ENCODE results near the gene OPRD1. TPM values are rescaled to one million over a fixed set of nuclear protein-coding genes. Genes with fewer than 3 reads are reported as not detected.
"Not testable (repeated sequence)": the region's sequence is repeated elsewhere in the genome, so short reads cannot be mapped to it uniquely, and the experiment has no call there.

The OPRD1 gene
- total RNA-seq, 2 experiments from 2014 or later = not detected

DNA sequence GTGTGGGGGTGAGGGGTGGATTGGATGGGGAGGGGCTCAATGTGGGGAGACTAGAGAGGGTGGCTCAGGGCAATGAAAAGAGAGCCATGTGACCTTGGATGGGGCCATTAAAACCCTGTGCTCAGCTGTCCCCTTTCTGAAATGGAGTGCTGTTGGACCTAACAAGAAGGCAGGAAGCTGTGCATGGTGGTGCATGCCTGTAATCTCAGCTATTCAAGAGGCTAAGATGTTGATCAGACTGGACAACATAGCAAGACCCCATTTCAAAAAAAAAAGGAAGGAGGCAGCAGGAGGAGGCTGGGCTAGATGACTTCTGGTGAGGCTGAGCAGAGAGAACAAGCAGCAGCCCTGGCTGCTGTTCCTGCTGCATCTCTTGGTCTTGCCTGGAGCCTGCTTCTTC lies 7.0 kb downstream of the OPRD1 start:
- intact Hi-C loops (cut with micrococcal nuclease; ENCODE audit: unreplicated experiment) = no loop called here
- Histone ChIP-seq H3K27ac (ENCODE audit: low read depth, low read length, poor library complexity, severe bottlenecking) (no peak overlapping the region), H3K36me3 (ENCODE audit: insufficient read depth, low read length) (no peaks in the 10 kb centered on the region), H3K9me3 (ENCODE audit: low read length) (no peaks in the 10 kb centered on the region), H3K4me2 (ENCODE audit: low read length) (no peak overlapping the region), H3K4me1 (ENCODE audit: insufficient read depth, low read length, poor library complexity, severe bottlenecking) (no peaks in the 10 kb centered on the region), H3K9me2 (ENCODE audit: insufficient read depth, low read length) (no peaks in the 10 kb centered on the region), H2AFZ (ENCODE audit: low read length) (no peak overlapping the region), H4K20me1 (ENCODE audit: insufficient read depth, low read length) (no peaks in the 10 kb centered on the region), H3K4me3 (ENCODE audit: low read depth, low read length, poor library complexity, severe bottlenecking) (no peak overlapping the region), H3K79me2 (ENCODE audit: insufficient read depth, low read depth, low read length) (no peaks in the 10 kb centered on the region)
- TF ChIP-seq EZH2phosphoT487 (IDR thresholded peaks at IDR 0.05; ENCODE audit: borderline replicate concordance, low read depth, low read length) (no peak), CTCF (conservative IDR thresholded peaks at IDR 0.05; ENCODE audit: low read length) (no peak)
- CTCF ChIA-PET (ENCODE audit: unreplicated experiment) = no interaction called here
- POLR2A ChIA-PET = no interaction called here
- DNase-seq (ENCODE audit: low spot score) = no peak
- no TSS peak for BruUV-seq (replicated peaks)

DNA sequence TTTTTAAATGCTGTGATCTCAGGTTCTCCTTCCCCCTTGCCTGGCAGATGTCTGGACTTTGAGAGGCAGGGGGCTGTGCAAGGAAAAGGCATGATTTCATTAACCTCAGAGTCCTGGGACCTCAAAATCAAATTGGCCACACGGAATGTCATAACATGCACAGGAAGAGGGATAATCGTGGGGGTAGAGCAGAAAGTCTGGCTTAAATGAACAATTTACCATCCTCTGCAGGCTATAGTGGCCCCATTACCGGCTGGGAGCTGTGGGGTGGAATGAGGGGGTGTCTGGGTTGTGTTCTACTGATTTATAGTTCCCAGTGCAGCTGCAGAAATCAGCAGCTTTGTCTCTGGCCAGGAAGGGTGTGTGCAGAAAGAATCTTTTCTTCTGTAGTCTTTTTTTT lies 10.8 kb downstream of the OPRD1 start:
- Histone ChIP-seq H3K79me2 (ENCODE audit: insufficient read depth, low read depth, low read length) (no peaks in the 10 kb centered on the region), H3K9me2 (ENCODE audit: insufficient read depth, low read length) (no peaks in the 10 kb centered on the region), H3K27ac (ENCODE audit: low read depth, low read length, poor library complexity, severe bottlenecking) (no peak overlapping the region), H2AFZ (ENCODE audit: low read length) (no peak overlapping the region), H3K36me3 (ENCODE audit: insufficient read depth, low read length) (no peaks in the 10 kb centered on the region), H4K20me1 (ENCODE audit: insufficient read depth, low read length) (no peaks in the 10 kb centered on the region), H3K9me3 (ENCODE audit: low read length) (no peaks in the 10 kb centered on the region), H3K4me2 (ENCODE audit: low read length) (no peak overlapping the region), H3K4me1 (ENCODE audit: insufficient read depth, low read length, poor library complexity, severe bottlenecking) (no peaks in the 10 kb centered on the region), H3K4me3 (ENCODE audit: low read depth, low read length, poor library complexity, severe bottlenecking) (no peak overlapping the region)
- intact Hi-C loops (cut with micrococcal nuclease; ENCODE audit: unreplicated experiment) = no loop called here
- ChIA-PET POLR2A (interaction anchor here (0.7 kb wide), 1 partner anchor 91 kb away, joined by 5 read pairs; no protein-coding TSS in a partner anchor), CTCF (ENCODE audit: unreplicated experiment) (no interaction called here)
- no TSS peak for BruUV-seq (replicated peaks)
- TF ChIP-seq EZH2phosphoT487 (IDR thresholded peaks at IDR 0.05; ENCODE audit: borderline replicate concordance, low read depth, low read length) (no peak), CTCF (conservative IDR thresholded peaks at IDR 0.05; ENCODE audit: low read length) (no peak)
- no peak for DNase-seq (ENCODE audit: low spot score)

- H3K9me3 ChIP-seq (ENCODE audit: low read length); H4K20me1 ChIP-seq (ENCODE audit: insufficient read depth, low read length); DNase-seq (ENCODE audit: low spot score); H3K36me3 ChIP-seq (ENCODE audit: insufficient read depth, low read length); H2AFZ ChIP-seq (ENCODE audit: low read length); BruUV-seq (replicated peaks); H3K79me2 ChIP-seq (ENCODE audit: insufficient read depth, low read depth, low read length); H3K4me1 ChIP-seq (ENCODE audit: insufficient read depth, low read length, poor library complexity, severe bottlenecking); H3K27ac ChIP-seq (ENCODE audit: low read depth, low read length, poor library complexity, severe bottlenecking); H3K9me2 ChIP-seq (ENCODE audit: insufficient read depth, low read length); intact Hi-C loops (cut with micrococcal nuclease; ENCODE audit: unreplicated experiment); H3K4me3 ChIP-seq (ENCODE audit: low read depth, low read length, poor library complexity, severe bottlenecking); H3K4me2 ChIP-seq (ENCODE audit: low read length): not testable (repeated sequence)
- ChIA-PET CTCF (ENCODE audit: unreplicated experiment) (interaction anchor here (1.2 kb wide), 1 partner anchor 19 kb away, joined by 3 read pairs; no protein-coding TSS in a partner anchor), POLR2A (interaction anchor here (0.9 kb wide), 1 partner anchor 11 kb away, joined by 5 read pairs; no protein-coding TSS in a partner anchor)
These were observed 12.1 kb downstream of the OPRD1 start for GRCh38 chr1:28824061-28824460.

GRCh38 chr1:28828227-28828858 lies 16.4 kb downstream of the OPRD1 start:
- H3K4me1 ChIP-seq (ENCODE audit: insufficient read depth, low read length, poor library complexity, severe bottlenecking); H3K4me2 ChIP-seq (ENCODE audit: low read length); H3K9me2 ChIP-seq (ENCODE audit: insufficient read depth, low read length); intact Hi-C loops (cut with micrococcal nuclease; ENCODE audit: unreplicated experiment); H3K27ac ChIP-seq (ENCODE audit: low read depth, low read length, poor library complexity, severe bottlenecking); H3K79me2 ChIP-seq (ENCODE audit: insufficient read depth, low read depth, low read length); H3K9me3 ChIP-seq (ENCODE audit: low read length); CTCF ChIA-PET (ENCODE audit: unreplicated experiment); H3K4me3 ChIP-seq (ENCODE audit: low read depth, low read length, poor library complexity, severe bottlenecking); DNase-seq (ENCODE audit: low spot score); H2AFZ ChIP-seq (ENCODE audit: low read length); H4K20me1 ChIP-seq (ENCODE audit: insufficient read depth, low read length); H3K36me3 ChIP-seq (ENCODE audit: insufficient read depth, low read length); BruUV-seq (replicated peaks): not testable (repeated sequence)
- POLR2A ChIA-PET = interaction anchor here (0.7 kb wide), 1 partner anchor 502 kb away, joined by 3 read pairs; no protein-coding TSS in a partner anchor

All from OCI-LY7 (cell line).